PC-3 (cell line): ENCODE data around the gene UNC45B.

Experiments used
- CTCF ChIP-seq: fragments of 300-600 bp; sonication (generic); conservative IDR thresholded peaks from 2 replicates; pipeline ENCODE4 v1.5.1; 2017; ENCODE audit warnings: antibody characterized with exemption, low read depth, mild to moderate bottlenecking, low read length
- EZH2 ChIP-seq: fragments of 300-600 bp; sonication (generic); IDR thresholded peaks from one replicate; pipeline ENCODE4 v1.6.1; 2017; ENCODE audit warnings: antibody characterized with exemption, mild to moderate bottlenecking, low read length; ENCODE audit not compliant: unreplicated experiment
- EZH2phosphoT487 ChIP-seq: fragments of 300-600 bp; sonication (generic); IDR thresholded peaks from 2 replicates; pipeline ENCODE4 v1.6.1; 2018; ENCODE audit warnings: mild to moderate bottlenecking, antibody characterized with exemption, low read length, borderline replicate concordance

DNA sequence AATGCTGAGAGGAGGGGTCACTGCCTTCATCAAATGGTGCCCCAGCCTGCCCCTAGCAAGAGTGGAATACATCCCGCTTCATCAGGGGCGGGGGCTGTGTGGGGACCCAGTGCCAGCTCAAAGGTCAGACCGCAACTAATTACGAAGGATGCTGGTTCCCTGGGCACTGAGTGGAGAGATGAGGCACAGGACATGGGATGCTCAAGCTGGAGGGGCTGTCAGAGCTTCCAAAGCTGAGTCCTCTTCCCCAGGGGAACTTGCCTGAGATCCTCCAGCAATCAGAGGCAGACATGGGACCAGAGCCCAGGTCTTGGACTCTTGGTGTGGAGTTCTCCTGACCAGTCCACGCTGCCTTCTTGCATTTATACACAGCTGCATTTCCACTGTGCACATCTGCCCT, 18.9 kb downstream of the UNC45B start:
- TF ChIP-seq CTCF (no peak), EZH2phosphoT487 (no peak), EZH2 (no peak)
